ENCODE results near the gene MAGED1.
"Not testable (repeated sequence)": the region's sequence is repeated elsewhere in the genome, so short reads cannot be mapped to it uniquely, and the experiment has no call there.

Gene MAGED1

DNA sequence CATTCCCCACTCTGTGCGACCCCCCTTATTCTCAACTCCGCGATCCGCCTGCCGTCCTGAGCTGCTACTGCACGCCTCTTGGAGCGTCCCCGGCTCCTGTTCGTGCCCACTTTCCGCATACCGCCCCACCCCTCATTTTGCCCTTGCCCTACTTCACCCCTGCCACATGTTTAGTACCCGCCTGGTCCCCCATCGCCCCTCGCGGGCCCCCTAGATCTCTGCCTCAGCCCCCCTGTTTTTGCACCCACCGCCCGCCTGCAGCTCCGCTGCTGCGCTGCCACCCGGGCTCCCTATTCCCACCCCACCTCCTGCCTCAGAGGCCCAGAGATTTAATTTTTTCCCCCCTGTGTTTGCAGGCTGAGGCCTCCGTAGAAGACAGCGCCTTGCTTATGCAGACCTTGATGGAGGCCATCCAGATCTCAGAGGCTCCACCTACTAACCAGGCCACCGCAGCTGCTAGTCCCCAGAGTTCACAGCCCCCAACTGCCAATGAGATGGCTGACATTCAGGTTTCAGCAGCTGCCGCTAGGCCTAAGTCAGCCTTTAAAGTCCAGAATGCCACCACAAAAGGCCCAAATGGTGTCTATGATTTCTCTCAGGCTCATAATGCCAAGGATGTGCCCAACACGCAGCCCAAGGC, 1.4 kb downstream of the MAGED1 start:
- DNase-seq (ENCODE audit: low spot score), result peak; percentile 48

DNA sequence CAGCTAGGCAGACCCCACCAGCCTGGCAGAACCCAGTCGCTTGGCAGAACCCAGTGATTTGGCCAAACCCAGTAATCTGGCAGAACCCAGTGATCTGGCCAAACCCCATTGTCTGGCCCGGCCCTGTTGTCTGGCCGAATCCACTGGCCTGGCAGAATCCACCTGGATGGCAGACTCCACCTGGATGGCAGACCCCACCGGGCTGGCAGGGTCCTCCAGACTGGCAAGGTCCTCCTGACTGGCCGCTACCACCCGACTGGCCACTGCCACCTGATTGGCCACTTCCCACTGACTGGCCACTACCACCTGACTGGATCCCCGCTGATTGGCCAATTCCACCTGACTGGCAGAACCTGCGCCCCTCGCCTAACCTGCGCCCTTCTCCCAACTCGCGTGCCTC, 3.2 kb downstream of the MAGED1 start:
- no peak for DNase-seq (ENCODE audit: low spot score)

DNA sequence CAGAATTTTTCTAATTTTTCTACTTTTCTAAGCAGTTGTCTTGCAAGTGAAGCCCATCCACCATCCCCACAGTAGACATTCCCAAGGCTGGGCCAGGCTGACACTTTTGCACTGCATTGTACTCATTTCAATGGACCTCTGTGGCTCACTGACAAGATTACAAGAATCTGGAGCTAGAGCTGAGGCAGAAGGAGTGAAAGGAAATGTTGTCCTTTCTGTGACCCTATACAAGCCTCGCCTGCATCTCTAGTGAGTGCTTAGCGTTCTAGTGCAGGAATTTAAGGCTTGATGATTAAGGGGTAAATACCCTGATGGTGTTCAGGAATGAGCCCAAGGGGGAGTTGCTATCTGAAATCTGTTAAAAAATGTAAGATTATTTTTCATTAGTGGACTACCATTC, 6.3 kb downstream of the MAGED1 start:
- DNase-seq (ENCODE audit: low spot score), result no peak

DNA sequence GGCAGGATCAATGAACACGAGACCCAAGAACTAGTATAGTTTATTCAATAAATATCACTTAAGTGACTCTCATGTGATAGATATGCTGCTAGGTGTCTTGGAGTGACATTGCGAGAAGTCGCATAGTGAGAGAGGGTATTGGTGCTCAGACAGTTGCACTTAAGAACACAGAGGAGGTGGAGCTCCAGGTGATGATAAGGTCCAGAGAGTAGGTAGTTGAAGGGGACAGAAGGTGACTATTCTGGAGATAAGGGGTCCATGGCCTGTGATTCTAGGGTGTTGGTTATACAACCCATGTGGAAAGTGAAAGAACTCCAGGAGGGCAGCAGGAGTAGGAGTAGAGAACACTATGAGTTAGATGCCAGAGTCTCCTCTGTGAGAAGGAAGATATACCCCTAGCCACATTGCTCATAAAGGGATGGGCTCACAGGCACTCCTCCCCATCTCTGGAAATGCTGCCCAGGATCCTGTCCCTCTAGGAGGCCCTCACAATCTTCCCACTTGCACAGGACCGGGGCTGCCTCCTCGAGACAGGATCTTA, 9.2 kb downstream of the MAGED1 start:
- DNase-seq (ENCODE audit: low spot score), result no peak

DNA sequence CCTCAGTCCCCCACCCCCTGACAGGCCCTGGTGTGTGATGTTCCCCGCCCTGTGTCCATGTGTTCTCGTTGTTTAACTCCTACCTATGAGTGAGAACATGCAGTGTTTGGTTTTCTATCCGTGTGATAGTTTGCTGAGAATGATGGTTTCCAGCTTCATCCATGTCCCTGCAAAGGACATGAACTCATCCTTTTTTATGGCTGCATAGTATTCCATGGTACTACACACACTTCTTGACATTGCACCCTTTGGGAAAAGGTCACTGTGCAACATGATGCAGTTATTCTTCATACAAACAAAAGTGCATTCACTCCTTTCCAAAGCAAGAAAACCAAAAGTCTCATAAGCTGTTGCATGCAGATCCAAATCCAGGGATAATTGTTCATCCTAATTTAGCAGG, 11.7 kb downstream of the MAGED1 start:
- DNase-seq (ENCODE audit: low spot score), result not testable (repeated sequence)

DNA sequence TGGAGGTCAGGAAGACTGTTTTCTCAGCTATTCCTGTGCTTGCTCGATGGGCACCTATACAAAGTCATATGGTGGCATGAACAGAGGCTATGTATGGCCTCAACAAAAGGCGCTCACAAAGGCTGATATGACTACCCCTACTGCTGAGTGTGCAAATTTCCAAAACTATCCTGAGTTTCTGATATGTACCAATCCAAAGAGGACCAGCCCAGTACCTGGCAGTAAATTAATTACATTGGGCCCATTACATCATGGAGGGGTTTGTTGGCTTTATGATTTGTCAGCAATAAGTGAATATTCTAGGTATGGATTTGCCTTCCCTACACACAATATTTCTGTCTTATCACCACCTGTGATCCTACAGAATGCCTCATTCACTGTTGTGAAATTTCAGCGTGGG, 12.3 kb downstream of the MAGED1 start:
- no peak for DNase-seq (ENCODE audit: low spot score)

DNA sequence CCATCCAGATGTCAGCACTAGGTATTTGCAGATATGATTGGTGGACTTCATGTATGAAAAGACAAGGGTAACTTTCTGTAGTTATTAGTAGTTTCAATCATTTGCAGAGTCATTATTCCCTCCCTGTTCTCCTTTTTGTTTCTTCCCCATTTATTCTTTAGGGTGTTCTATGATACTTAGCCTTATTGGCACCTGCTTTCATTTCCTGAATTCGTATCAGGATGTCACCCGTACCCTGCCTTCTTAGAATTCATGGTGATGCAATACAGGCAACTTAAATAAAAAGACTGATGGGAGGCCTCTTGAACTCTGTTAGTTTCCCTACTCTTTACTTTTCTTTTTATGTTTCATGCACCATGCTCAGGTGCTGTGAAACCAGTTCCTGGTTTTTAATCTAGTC, 24.2 kb downstream of the MAGED1 start:
- no peak for DNase-seq (ENCODE audit: low spot score)

DNA sequence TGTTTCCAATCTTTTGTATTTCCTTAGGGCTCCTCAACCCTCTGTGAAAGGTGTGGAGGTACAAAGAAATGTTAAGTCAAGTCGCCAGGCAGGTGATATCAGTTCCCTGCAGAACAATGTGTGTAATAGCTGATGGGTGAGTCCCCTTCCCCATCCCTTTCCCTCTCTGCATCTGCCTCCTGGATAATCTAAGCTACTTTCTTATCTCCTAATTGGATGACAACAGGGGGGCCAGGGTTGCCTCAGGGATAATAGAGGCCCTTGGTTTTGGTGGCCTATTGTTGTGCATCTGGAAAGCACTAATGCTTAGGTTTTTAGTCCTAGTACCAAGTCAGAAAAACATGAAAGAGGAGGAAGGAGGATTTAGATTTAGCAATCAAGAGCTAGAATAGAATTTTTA, 29.1 kb downstream of the MAGED1 start:
- DNase-seq (ENCODE audit: low spot score), result no peak

DNA sequence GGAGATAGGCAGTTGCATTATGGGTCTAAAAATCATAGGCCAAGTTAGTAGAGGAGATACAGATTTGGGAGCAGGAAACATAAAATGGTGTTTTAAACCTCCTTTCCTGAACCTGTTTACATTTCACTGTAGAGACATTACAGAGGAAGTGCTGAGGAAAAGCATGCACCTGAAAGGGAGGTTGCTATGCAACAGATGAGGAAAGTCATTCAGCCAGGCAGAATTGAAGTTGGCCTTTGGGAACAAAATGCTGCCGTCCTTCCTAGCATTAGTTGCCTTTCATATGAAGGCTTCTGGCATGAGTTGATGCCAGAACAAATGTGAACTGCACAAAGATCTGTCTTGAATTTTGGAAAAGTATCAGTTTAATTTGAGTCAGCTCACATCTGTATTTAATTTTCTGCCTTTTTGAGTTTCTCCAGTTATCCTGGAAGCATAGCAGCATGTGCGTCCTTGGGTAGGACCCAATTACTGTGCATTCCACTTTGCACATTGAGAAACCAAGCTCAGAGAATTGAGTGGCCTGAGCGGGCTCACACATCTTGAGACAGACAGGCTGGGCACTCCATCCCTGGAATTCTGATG, 38.2 kb downstream of the MAGED1 start:
- DNase-seq (ENCODE audit: low spot score), result no peak
